ENCODE results near the gene SOCS2.

GRCh38 chr12:93569656-93570551, 2.6 kb upstream of the SOCS2 start:
- TF ChIP-seq CREB5 (CRISPR knock-in tag; IDR thresholded peaks at IDR 0.05; ENCODE audit: low read depth) (no peak), ARNTL (CRISPR knock-in tag; IDR thresholded peaks at IDR 0.05; ENCODE audit: borderline replicate concordance, low read depth) (no peak)
